B cell (primary cell): Measurements from ENCODE around the gene DNAH6. TPM values are rescaled to one million over a fixed set of nuclear protein-coding genes. Genes with fewer than 3 reads are reported as not detected.

Source experiments
- ATAC-seq: fragments of 200-7000 bp; cut with Tn5 transposase; one replicate; pipeline ENCODE4 v1.10.0; 2021; ENCODE audit warnings: low read depth, mild to moderate bottlenecking, moderate number of reproducible peaks, moderate library complexity
- CTCF ChIA-PET: fragments of 350-600 bp; sonication (Branson Sonifier 250); formaldehyde crosslinking; loops from one replicate; lab custom pipeline; 2021; ENCODE audit warnings: antibody characterized with exemption, inconsistent platforms; lab: Charles Lee
- POLR2A ChIA-PET: fragments of 350-600 bp; sonication (Branson Sonifier 250); formaldehyde crosslinking; loops from one replicate; lab custom pipeline; 2021; ENCODE audit warnings: antibody characterized with exemption; lab: Charles Lee
- DNase-seq: peaks from one replicate; pipeline ENCODE4 v3.0.0; 2013
- H2AFZ ChIP-seq: 2 replicates; pipeline ENCODE4 v1.6.1; 2012; ENCODE audit warnings: mild to moderate bottlenecking, low read depth, low read length; ENCODE audit not compliant: insufficient read depth, poor library complexity, severe bottlenecking
- H3K27ac ChIP-seq, 2 donors: 1 replicate in 1 of 2; 2 replicates in 1 of 2; pipeline ENCODE4 v1.5.1; 2012 to 2013; ENCODE audit warnings: low read length in 2 of 2, mild to moderate bottlenecking in 2 of 2, moderate library complexity in 1 of 2
- H3K27me3 ChIP-seq, 4 experiments: fragments of 200-600 bp in 1 of 4; sonication (generic) in 1 of 4; replicated peaks in 1 of 4; 1 replicate in 2 of 4; 2 replicates in 2 of 4; pipeline versions ENCODE4 v1.6.1 to v1.7.0; 2013 to 2016; ENCODE audit warnings: low read length in 3 of 4, mild to moderate bottlenecking in 2 of 4, mixed read lengths in 1 of 4, moderate library complexity in 1 of 4; ENCODE audit not compliant: insufficient read depth in 4 of 4, control insufficient read depth in 3 of 4; ENCODE audit errors: control extremely low read depth in 1 of 4
- H3K36me3 ChIP-seq, 2 experiments: replicated peaks in 1 of 2; 1 replicate in 1 of 2; 2 replicates in 1 of 2; pipeline versions ENCODE4 v1.6.1 to v1.7.1; 2013; ENCODE audit warnings: low read length in 1 of 2; ENCODE audit not compliant: insufficient read depth in 2 of 2, control insufficient read depth in 1 of 2; ENCODE audit errors: control extremely low read depth in 1 of 2, extremely low read depth in 1 of 2
- H3K4me1 ChIP-seq, 2 donors: fragments of 200-600 bp in 1 of 2; sonication (generic) in 1 of 2; 1 replicate in 1 of 2; 2 replicates in 1 of 2; pipeline versions ENCODE4 v1.5.1 to v1.6.1; 2013 to 2017; ENCODE audit warnings: low read length in 2 of 2; ENCODE audit not compliant: control insufficient read depth in 2 of 2, insufficient read depth in 2 of 2
- H3K4me2 ChIP-seq: replicated peaks from 2 replicates; pipeline ENCODE3; 2012; ENCODE audit warnings: mild to moderate bottlenecking, low read depth, low read length; ENCODE audit not compliant: poor library complexity, severe bottlenecking
- H3K4me3 ChIP-seq, 5 experiments: fragments of 200-600 bp in 1 of 5; sonication (generic) in 1 of 5; 1 replicate in 3 of 5; 2 replicates in 2 of 5; pipeline versions ENCODE4 v1.5.1 to v1.7.0; 2011 to 2016; ENCODE audit warnings: low read length in 4 of 5, mild to moderate bottlenecking in 4 of 5, low read depth in 2 of 5, control low read depth in 1 of 5, moderate library complexity in 1 of 5; ENCODE audit not compliant: insufficient read depth in 1 of 5; ENCODE audit errors: control extremely low read depth in 1 of 5, extremely low read depth in 1 of 5
- H3K79me2 ChIP-seq: fragments of 200-600 bp; sonication (generic); one replicate; pipeline ENCODE4 v1.6.0; 2016; ENCODE audit warnings: low read length; ENCODE audit not compliant: control insufficient read depth, insufficient read depth
- H3K9ac ChIP-seq: fragments of 200-600 bp; sonication (generic); 2 replicates; pipeline ENCODE4 v1.6.1; 2017; ENCODE audit warnings: mild to moderate bottlenecking, low read length, moderate library complexity
- H3K9me3 ChIP-seq, 3 donors: one replicate each; pipeline versions ENCODE4 v1.6.1 to v1.7.1; 2013; ENCODE audit warnings: low read length in 2 of 3; ENCODE audit not compliant: control insufficient read depth in 2 of 3, insufficient read depth in 1 of 3; ENCODE audit errors: control extremely low read depth in 1 of 3
- H4K20me1 ChIP-seq: 2 replicates; pipeline ENCODE4 v1.6.0; 2012; ENCODE audit warnings: mild to moderate bottlenecking, low read length; ENCODE audit not compliant: insufficient read depth, control insufficient read depth, poor library complexity, severe bottlenecking
- H3K27ac Mint-ChIP-seq: one replicate; pipeline ENCODE4 v1.8.0; 2021; ENCODE audit warnings: mixed read lengths
- H3K27me3 Mint-ChIP-seq: one replicate; pipeline ENCODE4 v1.8.0; 2021; ENCODE audit warnings: mixed read lengths
- H3K4me1 Mint-ChIP-seq: one replicate; pipeline ENCODE4 v1.8.0; 2021; ENCODE audit warnings: mixed read lengths
- H3K4me3 Mint-ChIP-seq: one replicate; pipeline ENCODE4 v1.8.0; 2021; ENCODE audit warnings: mixed read lengths
- H3K9me3 Mint-ChIP-seq: one replicate; pipeline ENCODE4 v1.8.0; 2022; ENCODE audit warnings: mixed read lengths; ENCODE audit not compliant: insufficient read depth
- EZH2 ChIP-seq: IDR thresholded peaks from 2 replicates; pipeline ENCODE4 v1.6.1; 2012; ENCODE audit warnings: borderline replicate concordance, low read depth, mild to moderate bottlenecking, moderate library complexity, low read length; ENCODE audit not compliant: insufficient read depth, poor library complexity, severe bottlenecking
- WGBS: methylation state at CpG from one replicate; pipeline ENCODE4 v1.1.5; 2013; ENCODE audit warnings: missing lambda C conversion rate; ENCODE audit not compliant: insufficient coverage; 5-methylcytosine and 5-hydroxymethylcytosine counted together
- intact Hi-C: fragments of 100-400 bp; cut with micrococcal nuclease; formaldehyde crosslinking; loops from one replicate; pipeline ENCODE4 v1.10.0; 2022
- polyA plus RNA-seq: library from polyadenylated mRNA; depleted of rRNA; stranded (reverse); fragments of >200 nt; gene quantifications from 2 replicates; pipeline ENCODE4 v1.2.3, GENCODE V29; 2012
- total RNA-seq, 2 donors: library from RNA; stranded (reverse); fragments of 120-200 nt in 1 of 2; gene quantifications; 1 replicate in 1 of 2; 2 replicates in 1 of 2; pipeline versions ENCODE4 v1.2.3 to v1.2.4, GENCODE V29; 2013 to 2022
- TF ChIP-seq, protein P1 (sequence below): fragments of 200-600 bp; IDR thresholded peaks from one replicate; pipeline ENCODE4 v1.8.0; 2022; ENCODE audit warnings: antibody characterized with exemption, mild to moderate bottlenecking

Gene DNAH6
- total and polyA plus RNA-seq, 2 donors (not counting 1 experiment from before 2014, with no cell fraction given), result 0.01 to 1.9 TPM

GRCh38 chr2:84647267-84647666, 131.0 kb downstream of the DNAH6 start:
- Histone ChIP-seq H3K79me2 (no peaks in the 10 kb centered on the region), H3K4me3 (no peak overlapping the region), H3K27me3 (no peaks in the 10 kb centered on the region), H2AFZ (no peak overlapping the region), H3K36me3 (no peaks in the 10 kb centered on the region), H4K20me1 (no peaks in the 10 kb centered on the region), H3K4me1 (no peaks in the 10 kb centered on the region), H3K9ac (no peak overlapping the region), H3K4me2 (no peak overlapping the region), H3K27ac (no peak overlapping the region), H3K9me3 (no peaks in the 10 kb centered on the region)
- intact Hi-C loops, result no loop called here
- no peak overlapping the region for H3K27ac Mint-ChIP-seq
- ATAC-seq, result no peak
- no peaks in the 10 kb centered on the region for H3K9me3 Mint-ChIP-seq
- peaks cover 5% of the 10 kb centered on the region for H3K27me3 Mint-ChIP-seq
- H3K4me1 Mint-ChIP-seq, result no peaks in the 10 kb centered on the region
- DNase-seq, result no peak
- ChIA-PET POLR2A (no interaction called here), CTCF (no interaction called here)
- TF ChIP-seq EZH2, result no peak
- TF ChIP-seq, protein P1, sequence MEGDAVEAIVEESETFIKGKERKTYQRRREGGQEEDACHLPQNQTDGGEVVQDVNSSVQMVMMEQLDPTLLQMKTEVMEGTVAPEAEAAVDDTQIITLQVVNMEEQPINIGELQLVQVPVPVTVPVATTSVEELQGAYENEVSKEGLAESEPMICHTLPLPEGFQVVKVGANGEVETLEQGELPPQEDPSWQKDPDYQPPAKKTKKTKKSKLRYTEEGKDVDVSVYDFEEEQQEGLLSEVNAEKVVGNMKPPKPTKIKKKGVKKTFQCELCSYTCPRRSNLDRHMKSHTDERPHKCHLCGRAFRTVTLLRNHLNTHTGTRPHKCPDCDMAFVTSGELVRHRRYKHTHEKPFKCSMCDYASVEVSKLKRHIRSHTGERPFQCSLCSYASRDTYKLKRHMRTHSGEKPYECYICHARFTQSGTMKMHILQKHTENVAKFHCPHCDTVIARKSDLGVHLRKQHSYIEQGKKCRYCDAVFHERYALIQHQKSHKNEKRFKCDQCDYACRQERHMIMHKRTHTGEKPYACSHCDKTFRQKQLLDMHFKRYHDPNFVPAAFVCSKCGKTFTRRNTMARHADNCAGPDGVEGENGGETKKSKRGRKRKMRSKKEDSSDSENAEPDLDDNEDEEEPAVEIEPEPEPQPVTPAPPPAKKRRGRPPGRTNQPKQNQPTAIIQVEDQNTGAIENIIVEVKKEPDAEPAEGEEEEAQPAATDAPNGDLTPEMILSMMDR, result no peak
- no peak overlapping the region for H3K4me3 Mint-ChIP-seq

GRCh38 chr2:84649058-84649457, 132.8 kb downstream of the DNAH6 start:
- H4K20me1 ChIP-seq, result no peaks in the 10 kb centered on the region
- H2AFZ ChIP-seq, result no peak overlapping the region
- no peak overlapping the region for H3K27ac ChIP-seq
- POLR2A ChIA-PET, result no interaction called here
- no peak overlapping the region for H3K4me3 ChIP-seq
- no peak overlapping the region for H3K9ac ChIP-seq
- H3K4me1 ChIP-seq, result no peaks in the 10 kb centered on the region
- no peaks in the 10 kb centered on the region for H3K79me2 ChIP-seq
- no peak for ATAC-seq
- no peak overlapping the region for H3K4me3 Mint-ChIP-seq
- no peaks in the 10 kb centered on the region for H3K9me3 ChIP-seq
- no peaks in the 10 kb centered on the region for H3K36me3 ChIP-seq
- H3K27ac Mint-ChIP-seq, result no peak overlapping the region
- peaks cover 13% of the 10 kb centered on the region for H3K27me3 Mint-ChIP-seq
- TF ChIP-seq EZH2, result no peak
- TF ChIP-seq, protein P1, result no peak
- H3K4me2 ChIP-seq, result no peak overlapping the region
- no peak for DNase-seq
- no peaks in the 10 kb centered on the region for H3K4me1 Mint-ChIP-seq
- CTCF ChIA-PET, result no interaction called here
- no peaks in the 10 kb centered on the region for H3K9me3 Mint-ChIP-seq
- no peaks in the 10 kb centered on the region for H3K27me3 ChIP-seq
- intact Hi-C loops, result no loop called here
- no CpG with 5 or more reads among the region's 4 CpGs for WGBS
